Measurements from ENCODE around the gene ZNF398. TPM values are rescaled to one million over a fixed set of nuclear protein-coding genes. Genes with fewer than 3 reads are reported as not detected.

The ZNF398 gene, protein sequence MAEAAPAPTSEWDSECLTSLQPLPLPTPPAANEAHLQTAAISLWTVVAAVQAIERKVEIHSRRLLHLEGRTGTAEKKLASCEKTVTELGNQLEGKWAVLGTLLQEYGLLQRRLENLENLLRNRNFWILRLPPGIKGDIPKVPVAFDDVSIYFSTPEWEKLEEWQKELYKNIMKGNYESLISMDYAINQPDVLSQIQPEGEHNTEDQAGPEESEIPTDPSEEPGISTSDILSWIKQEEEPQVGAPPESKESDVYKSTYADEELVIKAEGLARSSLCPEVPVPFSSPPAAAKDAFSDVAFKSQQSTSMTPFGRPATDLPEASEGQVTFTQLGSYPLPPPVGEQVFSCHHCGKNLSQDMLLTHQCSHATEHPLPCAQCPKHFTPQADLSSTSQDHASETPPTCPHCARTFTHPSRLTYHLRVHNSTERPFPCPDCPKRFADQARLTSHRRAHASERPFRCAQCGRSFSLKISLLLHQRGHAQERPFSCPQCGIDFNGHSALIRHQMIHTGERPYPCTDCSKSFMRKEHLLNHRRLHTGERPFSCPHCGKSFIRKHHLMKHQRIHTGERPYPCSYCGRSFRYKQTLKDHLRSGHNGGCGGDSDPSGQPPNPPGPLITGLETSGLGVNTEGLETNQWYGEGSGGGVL
- total RNA-seq (2022) (13.8 and 15.7 TPM in 2 replicates), Bru-seq, nascent RNA (percentile 66 among the genes with signal in this experiment), BruChase-seq, experiment 1, labeled RNA remaining after a 6-hour chase (percentile 67 among the genes with signal in this experiment), BruChase-seq, experiment 2, labeled RNA remaining after a 2-hour chase (percentile 73 among the genes with signal in this experiment)
- long read RNA-seq, full-length matches to known transcripts = 19 of 28 reads
- long read RNA-seq, partial matches to known transcripts = 6 of 28 reads
- long read RNA-seq, other reads (novel, unspliced or antisense) = 3 of 28 reads

DNA sequence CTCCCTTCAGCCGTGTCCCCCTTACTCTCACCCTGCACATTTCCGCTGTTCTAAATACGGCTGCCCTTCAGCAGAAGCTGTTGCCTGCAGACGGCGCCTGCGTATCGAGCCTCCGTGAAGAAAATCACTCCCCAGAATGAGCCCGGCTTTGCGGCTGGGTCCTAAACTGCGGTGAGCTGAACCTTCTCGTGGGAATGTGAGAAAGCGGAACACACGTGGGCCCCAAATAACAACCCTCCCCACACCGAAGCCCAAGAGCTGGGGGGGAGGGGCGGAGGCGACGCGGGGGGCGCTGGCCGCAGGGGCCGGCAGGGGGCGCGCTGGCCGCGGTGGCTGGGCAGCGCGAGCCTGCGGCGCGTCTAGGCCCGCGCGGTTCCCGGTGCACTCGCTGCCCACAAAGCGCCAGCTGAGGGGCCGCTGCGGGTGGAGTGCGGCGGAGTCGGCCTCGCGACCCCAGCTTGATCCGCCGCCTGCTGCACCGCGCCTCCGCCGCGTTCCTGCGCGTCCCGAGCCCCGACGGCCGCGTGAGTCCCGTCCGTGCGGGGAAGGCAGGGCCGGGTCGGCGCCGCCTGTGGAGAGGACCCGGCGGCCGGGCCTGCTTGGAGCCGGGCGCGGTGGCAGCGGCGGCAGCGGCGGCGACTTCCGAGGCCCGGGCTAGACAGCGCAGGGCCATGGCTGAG is at the start of gene ZNF398:
TSS of gene ZNF398 (plus strand) at position 382 of the 680 bp plus-strand sequence. CDS start at position 672, 290 bp downstream.
- no peaks in the 10 kb centered on the region for H3K36me3 Mint-ChIP-seq (ENCODE audit: insufficient read depth, unreplicated experiment)
- H3K9me3 Mint-ChIP-seq (ENCODE audit: unreplicated experiment) = no peaks in the 10 kb centered on the region
- peaks cover 7% of the 10 kb centered on the region for H3K4me1 Mint-ChIP-seq (ENCODE audit: insufficient read depth, unreplicated experiment)
- intact Hi-C loops (cut with micrococcal nuclease) = loop anchor here (1.0 to 5.0 kb wide), 2 partner anchors 21 to 85 kb away; partner anchors contain the start of gene ZNF425
- BruUV-seq (replicated peaks) = no TSS peak
- no peaks in the 10 kb centered on the region for H3K27me3 Mint-ChIP-seq (ENCODE audit: insufficient read depth, unreplicated experiment)
- peak; percentile 67 for DNase-seq (ENCODE audit: unreplicated experiment)
- TF ChIP-seq, protein P1, sequence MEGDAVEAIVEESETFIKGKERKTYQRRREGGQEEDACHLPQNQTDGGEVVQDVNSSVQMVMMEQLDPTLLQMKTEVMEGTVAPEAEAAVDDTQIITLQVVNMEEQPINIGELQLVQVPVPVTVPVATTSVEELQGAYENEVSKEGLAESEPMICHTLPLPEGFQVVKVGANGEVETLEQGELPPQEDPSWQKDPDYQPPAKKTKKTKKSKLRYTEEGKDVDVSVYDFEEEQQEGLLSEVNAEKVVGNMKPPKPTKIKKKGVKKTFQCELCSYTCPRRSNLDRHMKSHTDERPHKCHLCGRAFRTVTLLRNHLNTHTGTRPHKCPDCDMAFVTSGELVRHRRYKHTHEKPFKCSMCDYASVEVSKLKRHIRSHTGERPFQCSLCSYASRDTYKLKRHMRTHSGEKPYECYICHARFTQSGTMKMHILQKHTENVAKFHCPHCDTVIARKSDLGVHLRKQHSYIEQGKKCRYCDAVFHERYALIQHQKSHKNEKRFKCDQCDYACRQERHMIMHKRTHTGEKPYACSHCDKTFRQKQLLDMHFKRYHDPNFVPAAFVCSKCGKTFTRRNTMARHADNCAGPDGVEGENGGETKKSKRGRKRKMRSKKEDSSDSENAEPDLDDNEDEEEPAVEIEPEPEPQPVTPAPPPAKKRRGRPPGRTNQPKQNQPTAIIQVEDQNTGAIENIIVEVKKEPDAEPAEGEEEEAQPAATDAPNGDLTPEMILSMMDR (IDR thresholded peaks at IDR 0.05; ENCODE audit: unreplicated experiment) = peak; percentile 73
- POLR2A ChIA-PET = interaction anchor here (0.6 to 4.0 kb wide), 20 partner anchors 9 to 479 kb away, joined by 3 to 61 read pairs (median 4); partner anchors contain the start of genes ZNF282, ZNF425 and ZNF786
- CTCF ChIA-PET = interaction anchor here (0.6 to 3.6 kb wide), 25 partner anchors 8 to 846 kb away, joined by 3 to 33 read pairs (median 4); partner anchors contain the start of genes ZNF282 and ZNF425
- peak within 1 kb of the TSS; percentile 35 for H3K27ac Mint-ChIP-seq (ENCODE audit: low read depth, unreplicated experiment)
- peak within 1 kb of the TSS; percentile 80 for H3K4me3 Mint-ChIP-seq (ENCODE audit: unreplicated experiment)

DNA sequence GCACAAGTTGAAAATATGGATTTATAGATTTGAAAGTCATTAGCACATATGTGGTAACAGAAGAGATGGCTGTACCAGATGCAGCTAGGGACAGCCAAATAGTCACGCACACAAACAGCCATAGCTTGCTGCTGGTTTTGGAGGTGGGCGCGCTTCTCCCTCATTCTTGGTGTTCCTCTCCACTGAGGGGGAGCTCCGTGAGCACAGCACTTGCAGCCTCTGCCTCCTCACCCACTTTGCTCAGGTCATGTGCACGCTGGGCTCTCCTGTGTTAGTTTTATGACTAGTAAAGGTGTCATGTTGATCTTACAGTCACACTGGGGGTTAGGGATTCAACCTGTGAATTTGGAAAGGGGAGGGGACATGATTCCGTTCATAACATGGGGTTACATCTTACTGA is 48.2 kb upstream of the ZNF398 start:
- Mint-ChIP-seq H3K4me3 (ENCODE audit: unreplicated experiment) (no peak overlapping the region), H3K27me3 (ENCODE audit: insufficient read depth, unreplicated experiment) (no peaks in the 10 kb centered on the region), H3K27ac (ENCODE audit: low read depth, unreplicated experiment) (no peak overlapping the region), H3K9me3 (ENCODE audit: unreplicated experiment) (no peaks in the 10 kb centered on the region), H3K4me1 (ENCODE audit: insufficient read depth, unreplicated experiment) (no peaks in the 10 kb centered on the region), H3K36me3 (ENCODE audit: insufficient read depth, unreplicated experiment) (no peaks in the 10 kb centered on the region)
- no TSS peak for BruUV-seq (replicated peaks)
- ChIA-PET POLR2A (interaction anchor here (0.7 kb wide), 1 partner anchor 9 kb away, joined by 3 read pairs; no protein-coding TSS in a partner anchor), CTCF (interaction anchor here (0.6 kb wide), 2 partner anchors 13 to 643 kb away, joined by 3 read pairs; no protein-coding TSS in a partner anchor)
- no peak for DNase-seq (ENCODE audit: unreplicated experiment)
- TF ChIP-seq, protein P1 (IDR thresholded peaks at IDR 0.05; ENCODE audit: unreplicated experiment) = no peak
- intact Hi-C loops (cut with micrococcal nuclease) = no loop called here

DNA sequence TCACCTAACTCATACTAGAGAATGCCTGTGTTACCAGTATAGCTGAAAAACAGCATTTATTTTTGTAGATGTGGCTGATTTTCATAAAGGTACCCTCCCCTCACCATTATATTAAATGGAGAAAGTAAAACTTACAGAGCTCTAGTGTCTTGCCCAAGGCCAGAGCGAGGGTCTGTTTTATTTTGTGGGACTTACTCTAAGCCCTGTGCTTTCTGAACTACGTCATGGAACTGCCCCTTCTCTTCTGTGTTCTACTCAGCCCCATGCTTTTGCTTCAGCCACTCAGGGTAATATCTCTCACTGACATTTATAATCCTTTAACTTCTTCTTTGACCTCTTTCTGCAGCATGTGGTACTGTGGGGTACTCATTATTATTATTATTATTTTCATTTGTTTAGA is 46.4 kb upstream of the ZNF398 start:
- Mint-ChIP-seq H3K4me3 (ENCODE audit: unreplicated experiment) (no peak overlapping the region), H3K27ac (ENCODE audit: low read depth, unreplicated experiment) (no peak overlapping the region), H3K36me3 (ENCODE audit: insufficient read depth, unreplicated experiment) (no peaks in the 10 kb centered on the region), H3K27me3 (ENCODE audit: insufficient read depth, unreplicated experiment) (no peaks in the 10 kb centered on the region), H3K4me1 (ENCODE audit: insufficient read depth, unreplicated experiment) (no peaks in the 10 kb centered on the region), H3K9me3 (ENCODE audit: unreplicated experiment) (no peaks in the 10 kb centered on the region)
- BruUV-seq (replicated peaks) = no TSS peak
- DNase-seq (ENCODE audit: unreplicated experiment) = no peak
- ChIA-PET CTCF (no interaction called here), POLR2A (no interaction called here)
- intact Hi-C loops (cut with micrococcal nuclease) = no loop called here
- TF ChIP-seq, protein P1 (IDR thresholded peaks at IDR 0.05; ENCODE audit: unreplicated experiment) = no peak

Data from MCF 10A (cell line).